ENCODE results near the gene SLC28A3.
"Not testable (repeated sequence)": the region's sequence is repeated elsewhere in the genome, so short reads cannot be mapped to it uniquely, and the experiment has no call there.

Gene SLC28A3

GRCh38 chr9:84340535-84340934, at the start of gene SLC28A3:
Gene SLC28A3, minus strand, starts transcription at chr9:84340758. Its CDS starts 125 bp downstream, at chr9:84340633.
- Histone ChIP-seq H3K27ac (peak within 1 kb of the TSS in 15 of 21 experiments; percentile 13 to 70 (median 49)), H3K4me3 (peak within 1 kb of the TSS in 6 of 7 experiments; percentile 5 to 20 (median 12))

DNA sequence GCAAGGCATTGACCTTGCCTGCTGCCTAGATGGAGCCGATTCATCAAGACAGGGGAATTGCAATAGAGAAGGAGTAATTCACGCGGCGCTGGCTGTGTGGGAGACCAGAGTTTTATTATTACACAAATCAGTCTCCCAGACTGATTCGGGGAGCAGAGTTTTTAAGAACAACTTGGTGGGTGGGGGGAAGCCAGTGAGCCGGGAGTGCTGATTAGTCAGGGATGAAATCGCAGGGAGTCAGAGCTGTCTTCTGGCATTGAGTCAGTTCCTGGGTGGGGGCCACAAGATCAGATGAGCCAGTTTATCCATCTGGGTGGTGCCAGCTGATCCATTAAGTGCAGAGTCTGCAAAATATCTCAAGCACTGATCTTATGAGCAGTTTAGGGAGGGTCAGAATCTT, 49.7 kb upstream of the SLC28A3 start:
- not testable (repeated sequence) for H3K27ac ChIP-seq, H3K4me3 ChIP-seq

- H3K4me3 ChIP-seq: no peak overlapping the region
Measured at GRCh38 chr9:84387821-84388220, 47.3 kb upstream of the SLC28A3 start.

GRCh38 chr9:84386753-84387152, 46.2 kb upstream of the SLC28A3 start:
- Histone ChIP-seq H3K27ac (no peak overlapping the region), H3K4me3 (no peak overlapping the region)

More at GRCh38 chr9:84387821-84388220, 47.3 kb upstream of the SLC28A3 start:
- H3K27ac ChIP-seq: no peak overlapping the region

- no peak overlapping the region for H3K27ac ChIP-seq
- H3K4me3 ChIP-seq: no peak overlapping the region
Measured at GRCh38 chr9:84385386-84386040, 45.0 kb upstream of the SLC28A3 start.

- Histone ChIP-seq H3K27ac (no peak overlapping the region), H3K4me3 (no peak overlapping the region)
Measured at GRCh38 chr9:84384617-84385016, 44.1 kb upstream of the SLC28A3 start.

- H3K27ac ChIP-seq: no peak overlapping the region
- no peak overlapping the region for H3K4me3 ChIP-seq
Measured at GRCh38 chr9:84383178-84383577, 42.6 kb upstream of the SLC28A3 start.

DNA sequence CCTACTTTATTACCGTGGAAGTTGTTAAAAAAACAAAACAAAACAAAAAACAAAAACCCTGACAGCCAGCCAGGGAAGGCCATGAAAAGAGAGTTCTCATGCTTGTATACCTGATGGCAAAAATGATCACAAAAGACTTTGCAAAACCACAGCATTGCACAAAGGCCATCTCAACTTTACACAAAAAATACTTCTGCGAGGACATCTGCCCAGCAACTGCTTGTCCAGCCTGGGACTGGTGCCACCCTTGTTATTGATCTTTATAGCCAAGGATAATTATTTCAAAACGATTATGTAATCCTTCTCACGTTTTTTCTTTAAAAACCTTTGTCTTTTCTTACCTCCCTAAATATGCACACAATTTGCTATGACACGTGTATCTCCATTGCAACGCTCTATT, 42.2 kb upstream of the SLC28A3 start:
- no peak overlapping the region for H3K27ac ChIP-seq
- H3K4me3 ChIP-seq: no peak overlapping the region

DNA sequence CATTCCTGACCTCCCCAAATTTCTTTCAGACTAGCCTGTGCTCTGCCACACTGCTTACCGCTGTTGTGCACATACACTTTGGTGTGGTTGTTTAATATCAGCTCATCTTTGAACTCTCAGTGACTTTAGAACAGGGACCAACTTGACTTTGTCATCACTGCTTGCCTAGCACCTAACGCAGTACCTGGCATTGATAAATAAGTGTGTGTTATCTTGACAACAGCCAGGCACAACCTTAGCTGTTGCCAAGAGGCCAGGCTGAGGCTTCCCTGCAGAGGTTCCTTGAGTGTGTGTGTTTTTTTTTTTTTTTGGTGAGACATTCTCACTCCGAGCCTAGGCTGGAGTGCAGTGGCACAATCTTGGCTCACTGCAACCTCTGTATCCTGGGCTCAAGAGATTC, 41.0 kb upstream of the SLC28A3 start:
- no peak overlapping the region for H3K4me3 ChIP-seq
- H3K27ac ChIP-seq: no peak overlapping the region

DNA sequence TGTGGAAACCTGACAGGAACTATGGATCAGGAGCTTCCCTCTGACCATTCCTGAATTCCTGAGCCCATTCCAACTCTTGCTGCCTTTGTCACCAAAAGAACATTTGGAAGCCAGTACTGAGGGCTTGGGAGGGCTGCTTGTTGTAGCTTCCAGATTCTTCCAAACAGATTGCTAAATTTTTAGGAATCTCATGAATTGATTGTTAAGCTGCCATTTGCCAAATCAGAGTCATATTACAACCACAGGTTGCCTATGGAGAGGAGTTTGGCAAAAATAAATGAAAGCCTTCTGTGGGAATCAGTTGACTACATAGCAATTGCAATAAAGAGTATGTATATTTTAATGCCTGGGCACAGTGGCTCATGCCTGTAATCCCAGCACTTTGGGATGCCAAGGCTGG, 39.2 kb upstream of the SLC28A3 start:
- H3K4me3 ChIP-seq: no peak overlapping the region

DNA sequence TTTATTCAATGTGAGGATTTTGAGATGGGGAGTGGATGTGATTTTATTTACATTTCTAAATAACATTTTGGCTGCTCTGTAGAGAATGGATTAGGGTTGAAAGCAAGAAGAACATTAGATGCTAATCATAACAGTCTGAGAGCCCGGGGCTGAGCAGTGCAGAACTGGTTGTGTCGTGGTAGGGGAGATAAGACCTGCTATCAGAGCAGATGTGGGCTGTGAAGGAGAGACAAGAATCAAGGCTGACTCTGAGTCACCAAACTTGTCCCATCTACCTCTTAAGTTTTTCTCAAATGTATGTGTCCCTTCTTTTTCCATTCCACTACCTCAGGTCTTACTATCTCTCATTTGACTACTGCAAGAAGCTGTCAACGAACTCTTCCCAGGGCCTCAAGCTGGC, 35.4 kb upstream of the SLC28A3 start:
- no peak overlapping the region for H3K27ac ChIP-seq
- H3K4me3 ChIP-seq: no peak overlapping the region

More for the DNA sequence above, 39.2 kb upstream of the SLC28A3 start:
- no peak overlapping the region for H3K27ac ChIP-seq

DNA sequence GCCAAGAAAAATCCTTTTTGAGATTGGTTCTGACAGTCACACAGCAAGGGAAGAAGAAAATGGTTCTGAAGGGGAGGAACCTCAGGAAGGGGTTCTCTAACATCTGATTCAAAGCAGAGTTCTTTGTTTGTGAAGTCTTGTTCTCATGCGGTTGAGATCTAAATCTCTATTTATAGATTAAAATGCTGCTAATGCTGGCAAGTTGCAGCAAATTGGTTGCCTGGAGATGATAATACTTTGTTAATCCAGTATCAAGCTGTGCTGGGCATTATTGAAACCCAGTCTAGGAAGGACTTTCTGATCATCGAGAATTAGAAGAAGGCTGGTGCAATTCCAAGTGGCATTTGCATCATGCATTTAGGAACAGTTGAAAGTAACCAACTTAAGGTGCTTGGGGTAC, 34.0 kb upstream of the SLC28A3 start:
- no peak overlapping the region for H3K27ac ChIP-seq
- H3K4me3 ChIP-seq: no peak overlapping the region

GRCh38 chr9:84374013-84374412, 33.5 kb upstream of the SLC28A3 start:
- H3K27ac ChIP-seq: no peak overlapping the region
- H3K4me3 ChIP-seq: no peak overlapping the region

DNA sequence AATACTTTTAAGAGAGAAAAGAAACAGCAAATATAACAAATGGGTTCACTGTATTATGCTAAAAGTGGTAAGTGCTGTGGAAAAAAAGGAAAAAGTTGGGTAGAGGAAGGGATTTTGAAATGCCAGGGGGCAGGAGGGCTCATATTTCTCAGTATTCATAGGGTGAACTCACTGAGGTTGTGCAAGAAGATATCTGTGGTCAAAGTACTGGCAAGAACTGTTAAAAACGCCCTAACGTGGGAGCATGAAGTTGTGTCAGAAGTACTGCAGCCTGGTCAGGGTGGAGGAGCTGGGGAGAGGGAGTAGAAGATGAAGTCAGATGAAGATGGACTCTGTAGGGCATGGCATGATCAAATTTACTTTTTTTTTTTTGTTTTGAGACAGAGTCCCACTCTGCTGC, 31.2 kb upstream of the SLC28A3 start:
- Histone ChIP-seq H3K4me3 (no peak overlapping the region), H3K27ac (peak overlapping the region in 13 of 21 experiments; percentile 21 to 77 (median 51))

DNA sequence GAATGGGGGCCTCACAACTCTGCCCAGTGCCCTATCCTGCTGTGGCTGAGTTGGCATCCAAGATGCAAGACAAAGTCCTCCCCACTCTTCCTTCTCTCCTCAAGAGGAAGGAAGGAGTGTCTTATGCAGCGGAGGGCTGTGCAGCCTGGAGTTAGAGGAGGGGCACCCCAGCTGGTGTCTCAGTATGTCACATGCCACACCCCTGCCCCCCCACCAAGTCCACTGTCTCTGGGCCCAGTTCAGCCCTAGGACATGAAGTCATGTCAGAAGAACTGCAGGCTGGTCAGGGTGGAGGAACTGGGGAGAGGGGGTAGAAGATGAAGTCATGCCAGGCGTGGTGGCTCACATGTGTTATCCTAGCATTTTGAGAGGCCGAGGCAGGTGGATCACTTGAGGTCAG, 28.0 kb upstream of the SLC28A3 start:
- H3K4me3 ChIP-seq: no peak overlapping the region

GRCh38 chr9:84367726-84368125, 27.2 kb upstream of the SLC28A3 start:
- H3K4me3 ChIP-seq, H3K27ac ChIP-seq: not testable (repeated sequence)

More for the DNA sequence above, 28.0 kb upstream of the SLC28A3 start:
- peak overlapping the region in 1 of 21 experiments; percentile 28 for H3K27ac ChIP-seq

DNA sequence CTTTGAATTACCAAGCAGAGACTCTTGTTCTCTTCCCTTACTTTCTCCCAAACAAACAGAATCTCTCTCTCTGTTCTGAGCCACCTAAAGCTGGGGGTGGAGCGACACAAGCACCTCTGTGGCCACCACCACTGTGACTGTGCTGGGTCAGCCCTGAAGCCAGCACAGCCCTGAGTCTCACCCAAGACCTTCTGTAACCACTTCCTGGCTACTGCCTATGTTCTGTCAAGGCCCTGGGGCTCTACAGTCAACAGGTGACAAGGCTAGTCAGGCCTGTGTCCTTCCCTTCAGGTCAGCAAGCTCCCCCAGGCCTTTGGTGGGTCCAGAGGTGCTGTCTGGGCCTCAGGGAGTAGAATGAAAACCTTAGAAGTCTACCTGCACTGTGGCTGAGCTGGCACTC, 26.1 kb upstream of the SLC28A3 start:
- peak overlapping the region in 3 of 21 experiments; percentile 1 to 41 (median 24) for H3K27ac ChIP-seq
- no peak overlapping the region for H3K4me3 ChIP-seq

GRCh38 chr9:84364894-84365490, 24.4 kb upstream of the SLC28A3 start:
- H3K4me3 ChIP-seq, H3K27ac ChIP-seq: not testable (repeated sequence)

DNA sequence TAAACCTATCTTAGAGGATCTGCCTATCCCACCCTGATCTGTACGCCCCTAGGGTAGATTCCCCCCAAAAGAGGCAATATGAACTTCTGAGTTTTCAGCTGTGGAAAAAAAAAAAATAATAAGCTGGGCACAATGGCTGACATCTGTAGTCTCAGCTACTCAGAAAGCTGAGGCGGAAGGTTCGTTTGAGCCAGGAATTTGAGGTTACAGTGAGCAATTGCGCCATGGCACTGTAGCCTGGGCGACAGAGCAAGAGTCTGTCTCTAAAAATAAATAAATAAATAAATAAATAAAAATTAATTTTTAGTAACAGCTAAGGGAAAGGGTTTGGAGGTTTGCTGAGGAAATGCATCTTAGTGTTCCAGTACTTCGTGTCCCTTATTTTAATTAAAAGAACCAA, 21.1 kb upstream of the SLC28A3 start:
- Histone ChIP-seq H3K4me3 (no peak overlapping the region), H3K27ac (no peak overlapping the region)

- H3K4me3 ChIP-seq: no peak overlapping the region
- no peak overlapping the region for H3K27ac ChIP-seq
Measured at GRCh38 chr9:84357275-84357674, 16.7 kb upstream of the SLC28A3 start.

DNA sequence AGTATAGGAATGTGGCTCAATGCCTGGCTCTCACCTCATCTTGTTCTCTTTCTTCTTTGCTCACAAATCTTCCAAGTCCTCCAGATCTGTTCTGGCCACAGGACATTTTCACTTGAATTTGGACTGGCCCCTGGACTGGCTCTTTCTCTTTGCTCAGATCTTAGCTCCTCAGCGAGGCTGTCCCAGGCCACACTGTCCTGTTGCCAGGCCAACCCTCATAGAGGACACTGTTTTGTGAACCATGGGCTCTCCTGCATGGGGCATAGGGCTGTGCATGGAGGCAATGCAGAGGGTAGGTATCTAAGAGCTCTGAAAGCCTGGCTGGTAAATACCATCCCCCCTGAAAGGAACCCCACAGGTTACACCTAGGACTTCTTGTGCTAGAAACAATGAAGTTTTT, 13.5 kb upstream of the SLC28A3 start:
- Histone ChIP-seq H3K27ac (no peak overlapping the region), H3K4me3 (no peak overlapping the region)

GRCh38 chr9:84349671-84350070, 9.1 kb upstream of the SLC28A3 start:
- Histone ChIP-seq H3K4me3 (no peak overlapping the region), H3K27ac (no peak overlapping the region)

All from skin epidermis (tissue), 12 donors.